B cell (primary cell): ENCODE measurements around the gene COL13A1. TPM values are rescaled to one million over a fixed set of nuclear protein-coding genes. Genes with fewer than 3 reads are reported as not detected.

Experiments
- ATAC-seq: fragments of 200-7000 bp; cut with Tn5 transposase; one replicate; pipeline ENCODE4 v1.10.0; 2021; ENCODE audit warnings: low read depth, mild to moderate bottlenecking, moderate number of reproducible peaks, moderate library complexity
- CTCF ChIA-PET: fragments of 350-600 bp; sonication (Branson Sonifier 250); formaldehyde crosslinking; loops from one replicate; lab custom pipeline; 2021; ENCODE audit warnings: antibody characterized with exemption, inconsistent platforms; lab: Charles Lee
- POLR2A ChIA-PET: fragments of 350-600 bp; sonication (Branson Sonifier 250); formaldehyde crosslinking; loops from one replicate; lab custom pipeline; 2021; ENCODE audit warnings: antibody characterized with exemption; lab: Charles Lee
- DNase-seq: peaks from one replicate; pipeline ENCODE4 v3.0.0; 2013
- H2AFZ ChIP-seq: 2 replicates; pipeline ENCODE4 v1.6.1; 2012; ENCODE audit warnings: mild to moderate bottlenecking, low read depth, low read length; ENCODE audit not compliant: insufficient read depth, poor library complexity, severe bottlenecking
- H3K27ac ChIP-seq, 2 donors: 1 replicate in 1 of 2; 2 replicates in 1 of 2; pipeline ENCODE4 v1.5.1; 2012 to 2013; ENCODE audit warnings: low read length in 2 of 2, mild to moderate bottlenecking in 2 of 2, moderate library complexity in 1 of 2
- H3K27me3 ChIP-seq, 4 experiments: fragments of 200-600 bp in 1 of 4; sonication (generic) in 1 of 4; replicated peaks in 1 of 4; 1 replicate in 2 of 4; 2 replicates in 2 of 4; pipeline versions ENCODE4 v1.6.1 to v1.7.0; 2013 to 2016; ENCODE audit warnings: low read length in 3 of 4, mild to moderate bottlenecking in 2 of 4, mixed read lengths in 1 of 4, moderate library complexity in 1 of 4; ENCODE audit not compliant: insufficient read depth in 4 of 4, control insufficient read depth in 3 of 4; ENCODE audit errors: control extremely low read depth in 1 of 4
- H3K36me3 ChIP-seq, 2 experiments: replicated peaks in 1 of 2; 1 replicate in 1 of 2; 2 replicates in 1 of 2; pipeline versions ENCODE4 v1.6.1 to v1.7.1; 2013; ENCODE audit warnings: low read length in 1 of 2; ENCODE audit not compliant: insufficient read depth in 2 of 2, control insufficient read depth in 1 of 2; ENCODE audit errors: control extremely low read depth in 1 of 2, extremely low read depth in 1 of 2
- H3K4me1 ChIP-seq, 2 donors: fragments of 200-600 bp in 1 of 2; sonication (generic) in 1 of 2; 1 replicate in 1 of 2; 2 replicates in 1 of 2; pipeline versions ENCODE4 v1.5.1 to v1.6.1; 2013 to 2017; ENCODE audit warnings: low read length in 2 of 2; ENCODE audit not compliant: control insufficient read depth in 2 of 2, insufficient read depth in 2 of 2
- H3K4me2 ChIP-seq: replicated peaks from 2 replicates; pipeline ENCODE3; 2012; ENCODE audit warnings: mild to moderate bottlenecking, low read depth, low read length; ENCODE audit not compliant: poor library complexity, severe bottlenecking
- H3K4me3 ChIP-seq, 5 experiments: fragments of 200-600 bp in 1 of 5; sonication (generic) in 1 of 5; 1 replicate in 3 of 5; 2 replicates in 2 of 5; pipeline versions ENCODE4 v1.5.1 to v1.7.0; 2011 to 2016; ENCODE audit warnings: low read length in 4 of 5, mild to moderate bottlenecking in 4 of 5, low read depth in 2 of 5, control low read depth in 1 of 5, moderate library complexity in 1 of 5; ENCODE audit not compliant: insufficient read depth in 1 of 5; ENCODE audit errors: control extremely low read depth in 1 of 5, extremely low read depth in 1 of 5
- H3K79me2 ChIP-seq: fragments of 200-600 bp; sonication (generic); one replicate; pipeline ENCODE4 v1.6.0; 2016; ENCODE audit warnings: low read length; ENCODE audit not compliant: control insufficient read depth, insufficient read depth
- H3K9ac ChIP-seq: fragments of 200-600 bp; sonication (generic); 2 replicates; pipeline ENCODE4 v1.6.1; 2017; ENCODE audit warnings: mild to moderate bottlenecking, low read length, moderate library complexity
- H3K9me3 ChIP-seq, 3 donors: one replicate each; pipeline versions ENCODE4 v1.6.1 to v1.7.1; 2013; ENCODE audit warnings: low read length in 2 of 3; ENCODE audit not compliant: control insufficient read depth in 2 of 3, insufficient read depth in 1 of 3; ENCODE audit errors: control extremely low read depth in 1 of 3
- H4K20me1 ChIP-seq: 2 replicates; pipeline ENCODE4 v1.6.0; 2012; ENCODE audit warnings: mild to moderate bottlenecking, low read length; ENCODE audit not compliant: insufficient read depth, control insufficient read depth, poor library complexity, severe bottlenecking
- H3K27ac Mint-ChIP-seq: one replicate; pipeline ENCODE4 v1.8.0; 2021; ENCODE audit warnings: mixed read lengths
- H3K27me3 Mint-ChIP-seq: one replicate; pipeline ENCODE4 v1.8.0; 2021; ENCODE audit warnings: mixed read lengths
- H3K4me1 Mint-ChIP-seq: one replicate; pipeline ENCODE4 v1.8.0; 2021; ENCODE audit warnings: mixed read lengths
- H3K4me3 Mint-ChIP-seq: one replicate; pipeline ENCODE4 v1.8.0; 2021; ENCODE audit warnings: mixed read lengths
- H3K9me3 Mint-ChIP-seq: one replicate; pipeline ENCODE4 v1.8.0; 2022; ENCODE audit warnings: mixed read lengths; ENCODE audit not compliant: insufficient read depth
- CTCF ChIP-seq: fragments of 200-600 bp; IDR thresholded peaks from one replicate; pipeline ENCODE4 v1.8.0; 2022; ENCODE audit warnings: antibody characterized with exemption, mild to moderate bottlenecking
- EZH2 ChIP-seq: IDR thresholded peaks from 2 replicates; pipeline ENCODE4 v1.6.1; 2012; ENCODE audit warnings: borderline replicate concordance, low read depth, mild to moderate bottlenecking, moderate library complexity, low read length; ENCODE audit not compliant: insufficient read depth, poor library complexity, severe bottlenecking
- WGBS: methylation state at CpG from one replicate; pipeline ENCODE4 v1.1.5; 2013; ENCODE audit warnings: missing lambda C conversion rate; ENCODE audit not compliant: insufficient coverage; 5-methylcytosine and 5-hydroxymethylcytosine counted together
- intact Hi-C: fragments of 100-400 bp; cut with micrococcal nuclease; formaldehyde crosslinking; loops from one replicate; pipeline ENCODE4 v1.10.0; 2022
- polyA plus RNA-seq: library from polyadenylated mRNA; depleted of rRNA; stranded (reverse); fragments of >200 nt; gene quantifications from 2 replicates; pipeline ENCODE4 v1.2.3, GENCODE V29; 2012
- total RNA-seq, 2 donors: library from RNA; stranded (reverse); fragments of 120-200 nt in 1 of 2; gene quantifications; 1 replicate in 1 of 2; 2 replicates in 1 of 2; pipeline versions ENCODE4 v1.2.3 to v1.2.4, GENCODE V29; 2013 to 2022

The COL13A1 gene
- total and polyA plus RNA-seq, 2 donors (not counting 1 experiment from before 2014, with no cell fraction given): not detected

GRCh38 chr10:69881202-69881601 is 79.5 kb downstream of the COL13A1 start:
- ChIA-PET POLR2A (no interaction called here), CTCF (no interaction called here)
- no peak for ATAC-seq
- intact Hi-C loops: no loop called here
- H3K9ac ChIP-seq: no peak overlapping the region
- Mint-ChIP-seq H3K27me3 (peaks cover 35% of the 10 kb centered on the region), H3K4me1 (no peaks in the 10 kb centered on the region), H3K4me3 (no peak overlapping the region), H3K27ac (no peak overlapping the region), H3K9me3 (no peaks in the 10 kb centered on the region)
- 90% methylated on average over 11 of the region's 12 CpGs for WGBS
- no peak overlapping the region for H3K4me2 ChIP-seq
- no peaks in the 10 kb centered on the region for H3K9me3 ChIP-seq
- TF ChIP-seq EZH2 (no peak), CTCF (no peak)
- no peak for DNase-seq
- no peaks in the 10 kb centered on the region for H3K4me1 ChIP-seq
- no peaks in the 10 kb centered on the region for H3K79me2 ChIP-seq
- no peak overlapping the region for H3K27ac ChIP-seq
- no peak overlapping the region for H3K4me3 ChIP-seq
- H3K36me3 ChIP-seq: no peaks in the 10 kb centered on the region
- no peak overlapping the region for H2AFZ ChIP-seq
- peaks cover 0 to 17% (median 1%) of the 10 kb centered on the region in 4 experiments for H3K27me3 ChIP-seq
- H4K20me1 ChIP-seq: no peaks in the 10 kb centered on the region

- no peak for DNase-seq
- POLR2A ChIA-PET: no interaction called here
- Histone ChIP-seq H4K20me1 (no peaks in the 10 kb centered on the region), H3K27ac (no peak overlapping the region), H3K9me3 (no peaks in the 10 kb centered on the region), H3K79me2 (no peaks in the 10 kb centered on the region), H2AFZ (no peak overlapping the region), H3K4me3 (no peak overlapping the region), H3K4me2 (no peak overlapping the region), H3K4me1 (no peaks in the 10 kb centered on the region), H3K27me3 (peaks cover 0 to 17% (median 1%) of the 10 kb centered on the region in 4 experiments), H3K9ac (no peak overlapping the region), H3K36me3 (no peaks in the 10 kb centered on the region)
- CTCF ChIA-PET: interaction anchor here (0.5 kb wide), 1 partner anchor 342 kb away, joined by 3 read pairs; no protein-coding TSS in a partner anchor
- TF ChIP-seq CTCF (no peak), EZH2 (no peak)
- ATAC-seq: no peak
- Mint-ChIP-seq H3K27ac (no peak overlapping the region), H3K9me3 (no peaks in the 10 kb centered on the region), H3K27me3 (peaks cover 41% of the 10 kb centered on the region), H3K4me1 (no peaks in the 10 kb centered on the region), H3K4me3 (no peak overlapping the region)
- intact Hi-C loops: no loop called here
- 79% methylated on average over 3 of the region's 5 CpGs for WGBS
Measured at GRCh38 chr10:69883310-69884023, 81.8 kb downstream of the COL13A1 start.
